Measurements from ENCODE around the gene BCLAF1. TPM values are rescaled to one million over a fixed set of nuclear protein-coding genes. Genes with fewer than 3 reads are reported as not detected.

The BCLAF1 gene, protein sequence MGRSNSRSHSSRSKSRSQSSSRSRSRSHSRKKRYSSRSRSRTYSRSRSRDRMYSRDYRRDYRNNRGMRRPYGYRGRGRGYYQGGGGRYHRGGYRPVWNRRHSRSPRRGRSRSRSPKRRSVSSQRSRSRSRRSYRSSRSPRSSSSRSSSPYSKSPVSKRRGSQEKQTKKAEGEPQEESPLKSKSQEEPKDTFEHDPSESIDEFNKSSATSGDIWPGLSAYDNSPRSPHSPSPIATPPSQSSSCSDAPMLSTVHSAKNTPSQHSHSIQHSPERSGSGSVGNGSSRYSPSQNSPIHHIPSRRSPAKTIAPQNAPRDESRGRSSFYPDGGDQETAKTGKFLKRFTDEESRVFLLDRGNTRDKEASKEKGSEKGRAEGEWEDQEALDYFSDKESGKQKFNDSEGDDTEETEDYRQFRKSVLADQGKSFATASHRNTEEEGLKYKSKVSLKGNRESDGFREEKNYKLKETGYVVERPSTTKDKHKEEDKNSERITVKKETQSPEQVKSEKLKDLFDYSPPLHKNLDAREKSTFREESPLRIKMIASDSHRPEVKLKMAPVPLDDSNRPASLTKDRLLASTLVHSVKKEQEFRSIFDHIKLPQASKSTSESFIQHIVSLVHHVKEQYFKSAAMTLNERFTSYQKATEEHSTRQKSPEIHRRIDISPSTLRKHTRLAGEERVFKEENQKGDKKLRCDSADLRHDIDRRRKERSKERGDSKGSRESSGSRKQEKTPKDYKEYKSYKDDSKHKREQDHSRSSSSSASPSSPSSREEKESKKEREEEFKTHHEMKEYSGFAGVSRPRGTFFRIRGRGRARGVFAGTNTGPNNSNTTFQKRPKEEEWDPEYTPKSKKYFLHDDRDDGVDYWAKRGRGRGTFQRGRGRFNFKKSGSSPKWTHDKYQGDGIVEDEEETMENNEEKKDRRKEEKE
- 168 TPM for polyA plus RNA-seq (2013, experiment 1 of 2)
- polyA plus RNA-seq (2013, experiment 2 of 2), result 151 TPM

DNA sequence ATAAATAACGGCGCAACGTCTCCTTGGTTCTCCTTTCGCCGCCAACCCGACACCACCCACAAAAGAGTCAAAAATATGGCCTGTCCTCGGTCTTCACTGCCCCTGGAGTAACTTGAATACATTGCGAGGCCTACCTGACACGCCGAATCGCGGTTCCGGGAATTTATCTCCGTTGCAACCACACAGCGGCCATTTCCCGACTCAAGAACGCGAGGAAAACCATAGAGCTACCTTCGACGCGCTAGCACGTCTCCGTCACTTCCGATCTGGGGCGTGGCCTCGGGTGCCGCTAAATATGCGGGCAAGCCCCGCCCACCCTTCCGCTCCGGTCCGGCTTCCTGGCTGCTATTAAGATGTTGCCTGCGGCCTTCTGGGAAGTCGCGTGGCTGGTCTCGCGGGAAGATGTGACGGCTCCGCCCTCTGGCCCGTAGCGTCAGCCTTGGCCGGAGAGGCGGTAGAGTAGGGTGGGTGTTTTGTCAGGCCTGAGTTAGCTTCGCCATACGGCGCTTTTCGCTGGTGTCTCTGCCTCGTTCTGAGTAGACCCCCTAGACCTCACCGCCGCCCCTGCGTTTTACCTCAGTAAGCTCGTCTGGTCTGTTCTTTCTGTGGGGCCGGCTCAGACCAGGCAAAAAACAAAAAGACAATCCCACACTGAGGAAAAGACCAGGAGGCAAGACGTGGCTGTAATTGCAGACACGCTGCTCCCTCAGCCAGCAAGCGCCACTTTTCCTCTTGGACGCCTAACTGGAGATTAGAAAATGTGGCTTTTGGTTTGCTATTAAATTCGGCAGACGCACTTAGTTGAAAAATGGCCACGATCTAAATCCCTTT is at the start of gene BCLAF1:
Gene BCLAF1 (minus strand): TSS at position 268 of the 831 bp plus-strand sequence. CDS start 9,980 bp downstream, outside the sequence.
- Histone ChIP-seq H3K27me3 (ENCODE audit: insufficient read depth, low read length) (no peaks in the 10 kb centered on the region), H3K27ac (ENCODE audit: low read depth, low read length) (peak within 1 kb of the TSS; percentile 99), H3K4me1 (ENCODE audit: insufficient read depth, low read length) (peaks cover 15% of the 10 kb centered on the region), H3K9me3 (ENCODE audit: insufficient read depth, low read depth, low read length) (no peaks in the 10 kb centered on the region), H3K36me3 (ENCODE audit: insufficient read depth, low read length) (no peaks in the 10 kb centered on the region), H3K4me3 (ENCODE audit: low read length) (peak within 1 kb of the TSS; percentile 99), H3K9ac (ENCODE audit: low read depth, low read length) (peak within 1 kb of the TSS; percentile 100)
- under 1% methylated on average over 60 of the region's 60 CpGs for WGBS

- no peaks in the 10 kb centered on the region for H3K36me3 ChIP-seq (ENCODE audit: insufficient read depth, low read length)
- no peaks in the 10 kb centered on the region for H3K27me3 ChIP-seq (ENCODE audit: insufficient read depth, low read length)
- H3K9me3 ChIP-seq (ENCODE audit: insufficient read depth, low read depth, low read length), result no peaks in the 10 kb centered on the region
- no peak overlapping the region for H3K4me3 ChIP-seq (ENCODE audit: low read length)
- H3K27ac ChIP-seq (ENCODE audit: low read depth, low read length), result no peak overlapping the region
- 91% methylated on average over 4 of the region's 4 CpGs for WGBS
- H3K9ac ChIP-seq (ENCODE audit: low read depth, low read length), result no peak overlapping the region
- no peaks in the 10 kb centered on the region for H3K4me1 ChIP-seq (ENCODE audit: insufficient read depth, low read length)
Observed at GRCh38 chr6:136338486-136338885, 48.8 kb upstream of the BCLAF1 start.

GRCh38 chr6:136337606-136338005 is 48.0 kb upstream of the BCLAF1 start:
- Histone ChIP-seq H3K27me3 (ENCODE audit: insufficient read depth, low read length) (no peaks in the 10 kb centered on the region), H3K4me3 (ENCODE audit: low read length) (no peak overlapping the region), H3K4me1 (ENCODE audit: insufficient read depth, low read length) (no peaks in the 10 kb centered on the region), H3K9ac (ENCODE audit: low read depth, low read length) (no peak overlapping the region), H3K36me3 (ENCODE audit: insufficient read depth, low read length) (no peaks in the 10 kb centered on the region), H3K27ac (ENCODE audit: low read depth, low read length) (no peak overlapping the region), H3K9me3 (ENCODE audit: insufficient read depth, low read depth, low read length) (no peaks in the 10 kb centered on the region)
- WGBS, result 93% methylated on average over 3 of the region's 3 CpGs

- H3K27ac ChIP-seq (ENCODE audit: low read depth, low read length), result no peak overlapping the region
- H3K4me3 ChIP-seq (ENCODE audit: low read length), result no peak overlapping the region
- H3K4me1 ChIP-seq (ENCODE audit: insufficient read depth, low read length), result no peaks in the 10 kb centered on the region
- no peaks in the 10 kb centered on the region for H3K27me3 ChIP-seq (ENCODE audit: insufficient read depth, low read length)
- H3K9ac ChIP-seq (ENCODE audit: low read depth, low read length), result no peak overlapping the region
- H3K9me3 ChIP-seq (ENCODE audit: insufficient read depth, low read depth, low read length), result no peaks in the 10 kb centered on the region
- 98% methylated on average over 3 of the region's 3 CpGs for WGBS
- no peaks in the 10 kb centered on the region for H3K36me3 ChIP-seq (ENCODE audit: insufficient read depth, low read length)
Observed at GRCh38 chr6:136337121-136337520, 47.5 kb upstream of the BCLAF1 start.

- no peaks in the 10 kb centered on the region for H3K27me3 ChIP-seq (ENCODE audit: insufficient read depth, low read length)
- WGBS, result 94% methylated on average over 12 of the region's 12 CpGs
- H3K9me3 ChIP-seq (ENCODE audit: insufficient read depth, low read depth, low read length), result no peaks in the 10 kb centered on the region
- H3K27ac ChIP-seq (ENCODE audit: low read depth, low read length), result no peak overlapping the region
- no peaks in the 10 kb centered on the region for H3K4me1 ChIP-seq (ENCODE audit: insufficient read depth, low read length)
- H3K36me3 ChIP-seq (ENCODE audit: insufficient read depth, low read length), result no peaks in the 10 kb centered on the region
- H3K4me3 ChIP-seq (ENCODE audit: low read length), result no peak overlapping the region
- H3K9ac ChIP-seq (ENCODE audit: low read depth, low read length), result no peak overlapping the region
Observed at GRCh38 chr6:136335736-136336363, 46.2 kb upstream of the BCLAF1 start.

DNA sequence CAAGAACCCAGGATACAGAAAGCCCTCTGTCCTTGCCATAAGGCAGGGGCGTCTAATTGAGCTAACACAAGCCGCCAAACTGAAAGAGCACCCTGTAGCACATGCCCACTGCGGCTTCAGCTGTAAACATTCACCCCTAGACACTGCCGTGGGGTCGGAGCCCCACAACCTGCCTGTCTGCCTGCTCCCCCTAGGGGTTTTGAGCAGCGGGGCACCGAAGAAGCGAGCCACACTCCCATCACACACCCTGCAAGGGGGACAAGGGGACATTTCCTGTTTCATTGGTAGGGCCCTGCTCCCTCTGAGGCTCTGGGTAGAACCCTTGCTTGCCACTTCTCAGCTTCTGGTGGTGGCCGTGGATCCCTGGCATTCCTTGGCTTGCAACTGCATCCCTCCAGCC is 45.2 kb upstream of the BCLAF1 start:
- Histone ChIP-seq H3K27ac (ENCODE audit: low read depth, low read length) (no peak overlapping the region), H3K4me3 (ENCODE audit: low read length) (no peak overlapping the region), H3K27me3 (ENCODE audit: insufficient read depth, low read length) (no peaks in the 10 kb centered on the region), H3K36me3 (ENCODE audit: insufficient read depth, low read length) (no peaks in the 10 kb centered on the region), H3K4me1 (ENCODE audit: insufficient read depth, low read length) (no peaks in the 10 kb centered on the region), H3K9ac (ENCODE audit: low read depth, low read length) (no peak overlapping the region), H3K9me3 (ENCODE audit: insufficient read depth, low read depth, low read length) (no peaks in the 10 kb centered on the region)
- WGBS, result 80% methylated on average over 9 of the region's 9 CpGs

DNA sequence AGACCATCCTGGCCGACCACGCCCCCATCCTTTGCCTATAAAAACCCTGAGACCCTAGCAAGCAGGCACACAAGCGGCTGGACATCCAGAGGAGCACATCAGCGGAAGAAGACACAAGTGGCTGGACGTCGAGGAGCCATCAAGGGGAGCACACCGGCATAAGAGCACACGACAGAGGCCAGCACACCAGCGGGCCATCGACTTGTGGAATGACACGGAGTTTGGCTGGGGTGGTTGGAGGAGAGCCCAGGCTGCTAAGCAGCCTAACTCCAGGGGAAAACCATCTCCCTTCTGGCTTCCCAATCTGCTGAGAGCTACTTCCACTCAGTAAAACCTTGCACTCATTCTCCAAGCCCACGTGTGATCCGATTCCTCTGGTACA is 44.8 kb upstream of the BCLAF1 start:
- Histone ChIP-seq H3K4me3 (ENCODE audit: low read length) (no peak overlapping the region), H3K4me1 (ENCODE audit: insufficient read depth, low read length) (no peaks in the 10 kb centered on the region), H3K36me3 (ENCODE audit: insufficient read depth, low read length) (no peaks in the 10 kb centered on the region), H3K9ac (ENCODE audit: low read depth, low read length) (no peak overlapping the region), H3K27me3 (ENCODE audit: insufficient read depth, low read length) (no peaks in the 10 kb centered on the region), H3K27ac (ENCODE audit: low read depth, low read length) (no peak overlapping the region), H3K9me3 (ENCODE audit: insufficient read depth, low read depth, low read length) (no peaks in the 10 kb centered on the region)
- 92% methylated on average over 13 of the region's 13 CpGs for WGBS

- H3K9me3 ChIP-seq (ENCODE audit: insufficient read depth, low read depth, low read length), result no peaks in the 10 kb centered on the region
- H3K36me3 ChIP-seq (ENCODE audit: insufficient read depth, low read length), result no peaks in the 10 kb centered on the region
- no peak overlapping the region for H3K27ac ChIP-seq (ENCODE audit: low read depth, low read length)
- WGBS, result 92% methylated on average over 11 of the region's 11 CpGs
- no peaks in the 10 kb centered on the region for H3K4me1 ChIP-seq (ENCODE audit: insufficient read depth, low read length)
- no peak overlapping the region for H3K4me3 ChIP-seq (ENCODE audit: low read length)
- H3K27me3 ChIP-seq (ENCODE audit: insufficient read depth, low read length), result no peaks in the 10 kb centered on the region
- no peak overlapping the region for H3K9ac ChIP-seq (ENCODE audit: low read depth, low read length)
Observed at GRCh38 chr6:136333824-136334464, 44.3 kb upstream of the BCLAF1 start.

GRCh38 chr6:136331461-136331860 is 41.8 kb upstream of the BCLAF1 start:
- Histone ChIP-seq H3K9ac (ENCODE audit: low read depth, low read length) (no peak overlapping the region), H3K4me1 (ENCODE audit: insufficient read depth, low read length) (no peaks in the 10 kb centered on the region), H3K9me3 (ENCODE audit: insufficient read depth, low read depth, low read length) (no peaks in the 10 kb centered on the region), H3K27me3 (ENCODE audit: insufficient read depth, low read length) (no peaks in the 10 kb centered on the region), H3K27ac (ENCODE audit: low read depth, low read length) (no peak overlapping the region), H3K4me3 (ENCODE audit: low read length) (no peak overlapping the region), H3K36me3 (ENCODE audit: insufficient read depth, low read length) (no peaks in the 10 kb centered on the region)
- WGBS, result 100% methylated on average over 1 of the region's 1 CpG

DNA sequence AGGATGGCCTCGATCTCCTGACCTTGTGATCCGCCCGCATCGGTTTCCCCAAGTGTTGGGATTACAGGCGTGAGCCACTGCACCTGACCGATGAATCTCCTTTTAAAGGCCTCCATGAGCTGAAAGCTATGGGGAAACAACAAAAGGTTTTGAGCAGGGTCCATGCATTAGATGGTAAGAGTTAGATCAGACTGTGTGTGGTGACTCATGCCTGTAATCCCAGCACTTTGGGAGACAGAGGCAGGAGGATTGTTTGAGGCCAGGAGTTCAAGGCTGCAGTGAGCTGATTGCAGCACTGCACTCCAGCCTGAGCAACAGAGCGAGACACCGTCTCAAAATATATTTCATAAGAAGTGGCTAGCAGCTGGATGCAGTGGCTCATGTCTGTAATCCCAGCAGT is 41.0 kb upstream of the BCLAF1 start:
- Histone ChIP-seq H3K27ac (ENCODE audit: low read depth, low read length) (no peak overlapping the region), H3K4me3 (ENCODE audit: low read length) (no peak overlapping the region), H3K36me3 (ENCODE audit: insufficient read depth, low read length) (no peaks in the 10 kb centered on the region), H3K9ac (ENCODE audit: low read depth, low read length) (no peak overlapping the region), H3K9me3 (ENCODE audit: insufficient read depth, low read depth, low read length) (no peaks in the 10 kb centered on the region), H3K27me3 (ENCODE audit: insufficient read depth, low read length) (no peaks in the 10 kb centered on the region), H3K4me1 (ENCODE audit: insufficient read depth, low read length) (no peaks in the 10 kb centered on the region)
- 97% methylated on average over 8 of the region's 8 CpGs for WGBS

All from HUES64 (cell line).